ENCODE measurements around the gene LMAN2L. TPM values are rescaled to one million over a fixed set of nuclear protein-coding genes. Genes with fewer than 3 reads are reported as not detected.
"Not testable (repeated sequence)": the region's sequence is repeated elsewhere in the genome, so short reads cannot be mapped to it uniquely, and the experiment has no call there.

Gene LMAN2L
- total RNA-seq, 1 experiment from 2014 or later, result 15.6 TPM

DNA sequence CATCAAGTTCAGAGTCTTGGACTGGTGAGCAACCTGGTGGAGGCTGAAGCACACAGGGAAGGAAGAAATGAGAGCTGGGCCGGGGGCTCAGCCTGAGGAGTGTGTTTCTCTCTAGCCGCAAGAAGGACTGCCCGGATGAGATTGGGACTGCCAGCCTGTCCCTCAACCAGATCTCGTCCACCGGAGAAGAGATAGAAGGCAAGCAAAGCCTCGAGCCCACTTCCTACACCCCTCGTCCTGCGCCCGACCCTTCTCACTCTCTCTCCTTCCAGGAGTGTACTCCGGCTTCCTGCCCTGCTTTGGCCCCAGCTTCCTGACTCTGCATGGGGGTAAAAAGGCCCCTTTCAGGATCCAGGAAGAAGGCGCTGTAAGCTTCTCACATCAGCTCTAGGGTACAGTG, 71.1 kb downstream of the LMAN2L start:
- ChIA-PET CTCF (no interaction called here), POLR2A (ENCODE audit: unreplicated experiment) (no interaction called here)
- H2AFZ ChIP-seq, result no peak overlapping the region
- H4K20me1 ChIP-seq (ENCODE audit: insufficient read depth), result no peaks in the 10 kb centered on the region
- intact Hi-C loops (cut with micrococcal nuclease; ENCODE audit: unreplicated experiment), result no loop called here
- H3F3A ChIP-seq (ENCODE audit: insufficient read depth, low read depth), result peaks cover 20% of the 10 kb centered on the region
- H3K27me3 ChIP-seq (ENCODE audit: insufficient read depth, low read depth), result no peaks in the 10 kb centered on the region
- H3K36me3 ChIP-seq (ENCODE audit: low read depth), result 0 out of 2 replicates have a peak, but pooled peaks cover 4% of the 10 kb centered on the region
- no peak for TF ChIP-seq EZH2 (IDR thresholded peaks at IDR 0.05; ENCODE audit: low read depth)
- TF ChIP-seq, protein P1, sequence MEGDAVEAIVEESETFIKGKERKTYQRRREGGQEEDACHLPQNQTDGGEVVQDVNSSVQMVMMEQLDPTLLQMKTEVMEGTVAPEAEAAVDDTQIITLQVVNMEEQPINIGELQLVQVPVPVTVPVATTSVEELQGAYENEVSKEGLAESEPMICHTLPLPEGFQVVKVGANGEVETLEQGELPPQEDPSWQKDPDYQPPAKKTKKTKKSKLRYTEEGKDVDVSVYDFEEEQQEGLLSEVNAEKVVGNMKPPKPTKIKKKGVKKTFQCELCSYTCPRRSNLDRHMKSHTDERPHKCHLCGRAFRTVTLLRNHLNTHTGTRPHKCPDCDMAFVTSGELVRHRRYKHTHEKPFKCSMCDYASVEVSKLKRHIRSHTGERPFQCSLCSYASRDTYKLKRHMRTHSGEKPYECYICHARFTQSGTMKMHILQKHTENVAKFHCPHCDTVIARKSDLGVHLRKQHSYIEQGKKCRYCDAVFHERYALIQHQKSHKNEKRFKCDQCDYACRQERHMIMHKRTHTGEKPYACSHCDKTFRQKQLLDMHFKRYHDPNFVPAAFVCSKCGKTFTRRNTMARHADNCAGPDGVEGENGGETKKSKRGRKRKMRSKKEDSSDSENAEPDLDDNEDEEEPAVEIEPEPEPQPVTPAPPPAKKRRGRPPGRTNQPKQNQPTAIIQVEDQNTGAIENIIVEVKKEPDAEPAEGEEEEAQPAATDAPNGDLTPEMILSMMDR (conservative IDR thresholded peaks at IDR 0.05), result no peak
- H3K4me3 ChIP-seq, result no peak overlapping the region
- peaks cover 8% of the 10 kb centered on the region for H3K9me3 ChIP-seq (ENCODE audit: insufficient read depth, low read depth)
- no peak for DNase-seq
- H3K4me1 ChIP-seq (replicated peaks; ENCODE audit: insufficient read depth), result peaks cover 19% of the 10 kb centered on the region
- H3K4me2 ChIP-seq, result no peak overlapping the region
- no peaks in the 10 kb centered on the region for H3K79me2 ChIP-seq (ENCODE audit: low read depth)
- H3K27ac ChIP-seq, result no peak overlapping the region
- no TSS peak for BruUV-seq (replicated peaks)
- H3K9me2 ChIP-seq (ENCODE audit: insufficient read depth), result no peaks in the 10 kb centered on the region

- not testable (repeated sequence) for H3K79me2 ChIP-seq (ENCODE audit: low read depth); H3K36me3 ChIP-seq (ENCODE audit: low read depth); H3K27me3 ChIP-seq (ENCODE audit: insufficient read depth, low read depth); H3K4me3 ChIP-seq; H3K9me2 ChIP-seq (ENCODE audit: insufficient read depth); H4K20me1 ChIP-seq (ENCODE audit: insufficient read depth); DNase-seq
- CTCF ChIA-PET, result interaction anchor here (0.6 kb wide), 1 partner anchor 78 kb away, joined by 3 read pairs; no protein-coding TSS in a partner anchor
- Histone ChIP-seq H3F3A (ENCODE audit: insufficient read depth, low read depth) (peaks cover 25% of the 10 kb centered on the region), H3K4me2 (peak overlapping the region; percentile 26), H3K9me3 (ENCODE audit: insufficient read depth, low read depth) (peaks cover 17% of the 10 kb centered on the region), H3K4me1 (replicated peaks; ENCODE audit: insufficient read depth) (peaks cover 19% of the 10 kb centered on the region), H2AFZ (peak overlapping the region; percentile 1; the same call in 1 of the 2 replicates), H3K27ac (peak overlapping the region; percentile 82)
- intact Hi-C loops (cut with micrococcal nuclease; ENCODE audit: unreplicated experiment), result loop anchor here (1.0 kb wide), 2 partner anchors 27 to 136 kb away; partner anchors contain the start of gene KANSL3
- TSS peak; percentile 93 for BruUV-seq (replicated peaks)
- POLR2A ChIA-PET (ENCODE audit: unreplicated experiment), result interaction anchor here (0.7 to 1.2 kb wide), 4 partner anchors 28 to 287 kb away, joined by 4 to 9 read pairs (median 6); no protein-coding TSS in a partner anchor
Observed at GRCh38 chr2:96665717-96666116, 74.1 kb downstream of the LMAN2L start.

DNA sequence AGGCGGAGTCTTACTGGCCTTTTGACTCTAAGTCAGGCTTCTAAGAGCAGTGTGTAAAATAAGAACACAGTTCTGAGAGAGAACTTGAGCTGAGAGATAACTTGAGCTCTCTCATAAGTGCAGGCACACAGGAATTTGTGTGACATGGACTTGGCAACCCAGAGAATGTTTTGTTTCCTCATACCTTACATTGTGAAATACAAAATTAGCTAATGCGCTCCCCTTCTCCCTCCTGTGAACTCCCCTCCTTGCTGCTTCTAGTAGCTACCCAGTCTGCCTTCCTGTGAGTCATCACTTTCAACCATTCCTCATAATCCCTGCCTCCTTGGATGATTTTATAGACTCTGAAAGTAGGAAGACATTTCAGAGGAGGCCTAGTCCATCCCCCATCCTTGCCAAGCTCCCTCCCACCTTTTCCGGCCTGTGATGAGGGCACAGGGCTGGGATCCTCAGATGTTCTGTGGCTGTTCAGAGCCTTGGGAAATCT, 74.7 kb downstream of the LMAN2L start:
- Histone ChIP-seq H3K9me3 (ENCODE audit: insufficient read depth, low read depth) (peaks cover 17% of the 10 kb centered on the region), H3K9me2 (ENCODE audit: insufficient read depth) (no peaks in the 10 kb centered on the region), H3K4me2 (peak overlapping the region; percentile 67), H3K4me1 (replicated peaks; ENCODE audit: insufficient read depth) (peaks cover 19% of the 10 kb centered on the region), H3K27me3 (ENCODE audit: insufficient read depth, low read depth) (no peaks in the 10 kb centered on the region), H2AFZ (peak overlapping the region; percentile 65), H3K27ac (peak overlapping the region; percentile 82), H3K79me2 (ENCODE audit: low read depth) (no peaks in the 10 kb centered on the region), H3F3A (ENCODE audit: insufficient read depth, low read depth) (peaks cover 25% of the 10 kb centered on the region), H3K36me3 (ENCODE audit: low read depth) (0 out of 2 replicates have a peak, but pooled peaks cover 4% of the 10 kb centered on the region), H3K4me3 (peak overlapping the region; percentile 23; the same call in 1 of the 2 replicates), H4K20me1 (ENCODE audit: insufficient read depth) (no peaks in the 10 kb centered on the region)
- TF ChIP-seq, protein P1 (conservative IDR thresholded peaks at IDR 0.05), result no peak
- no peak for TF ChIP-seq EZH2 (IDR thresholded peaks at IDR 0.05; ENCODE audit: low read depth)
- no TSS peak for BruUV-seq (replicated peaks)
- DNase-seq, result peak; percentile 76 to 99
- ChIA-PET CTCF (interaction anchor here (0.6 to 0.7 kb wide), 3 partner anchors 44 to 305 kb away, joined by 3 to 5 read pairs (median 4); no protein-coding TSS in a partner anchor), POLR2A (ENCODE audit: unreplicated experiment) (interaction anchor here (0.6 to 1.2 kb wide), 9 partner anchors 12 to 528 kb away, joined by 4 to 16 read pairs (median 9); partner anchors contain the start of gene CNNM4)
- intact Hi-C loops (cut with micrococcal nuclease; ENCODE audit: unreplicated experiment), result loop anchor here (1.0 kb wide), 2 partner anchors 27 to 136 kb away; partner anchors contain the start of gene KANSL3
